OCI-LY7 (cell line): ENCODE results near the gene OTP. TPM values are rescaled to one million over a fixed set of nuclear protein-coding genes. Genes with fewer than 3 reads are reported as not detected.

Experiments used
- BruUV-seq: library from RNA; stranded (reverse); fragments of 400-500 nt; replicated peaks from 2 replicates; lab custom pipeline; 2021; lab: Mats Ljungman, UMichigan
- CTCF ChIA-PET: fragments of 300-600 bp; sonication (Branson Sonifier 250); formaldehyde crosslinking; loops from one replicate; lab custom pipeline; 2022; ENCODE audit warnings: antibody characterized with exemption; ENCODE audit not compliant: unreplicated experiment; lab: Charles Lee
- POLR2A ChIA-PET: fragments of 300-600 bp; sonication (Branson Sonifier 250); formaldehyde crosslinking; loops from one replicate; lab custom pipeline; 2022; ENCODE audit warnings: antibody characterized with exemption; lab: Charles Lee
- DNase-seq: peaks from one replicate; pipeline ENCODE4 v3.0.0-alpha.2; 2015; ENCODE audit warnings: low spot score
- H2AFZ ChIP-seq: fragments of 200-600 bp; sonication (generic), shearing (Covaris generic); 2 replicates; pipeline ENCODE4 v1.6.1; 2014; ENCODE audit warnings: mild to moderate bottlenecking, antibody characterized with exemption, low read length, moderate library complexity
- H3K27ac ChIP-seq: fragments of 200-600 bp; sonication (generic); 2 replicates; pipeline ENCODE4 v1.5.1; 2014; ENCODE audit warnings: mixed run types, low read depth, mild to moderate bottlenecking, moderate library complexity, low read length, inconsistent platforms; ENCODE audit not compliant: poor library complexity, severe bottlenecking
- H3K36me3 ChIP-seq: fragments of 200-600 bp; sonication (generic); 2 replicates; pipeline ENCODE4 v1.6.1; 2014; ENCODE audit warnings: mild to moderate bottlenecking, antibody characterized with exemption, low read length, moderate library complexity, mixed read lengths; ENCODE audit not compliant: insufficient read depth
- H3K4me1 ChIP-seq: fragments of 200-600 bp; sonication (generic); 2 replicates; pipeline ENCODE4 v1.5.1; 2014; ENCODE audit warnings: mild to moderate bottlenecking, low read length; ENCODE audit not compliant: insufficient read depth, poor library complexity, severe bottlenecking
- H3K4me2 ChIP-seq: fragments of 200-600 bp; sonication (generic); 2 replicates; pipeline ENCODE4 v1.6.1; 2014; ENCODE audit warnings: mild to moderate bottlenecking, low read length
- H3K4me3 ChIP-seq: fragments of 200-600 bp; sonication (generic); 2 replicates; pipeline ENCODE4 v1.5.1; 2014; ENCODE audit warnings: mild to moderate bottlenecking, low read depth, low read length; ENCODE audit not compliant: poor library complexity, severe bottlenecking
- H3K79me2 ChIP-seq: fragments of 200-600 bp; sonication (generic); 2 replicates; pipeline ENCODE4 v1.6.1; 2016; ENCODE audit warnings: low read depth, mild to moderate bottlenecking, low read length, moderate library complexity, mixed read lengths; ENCODE audit not compliant: insufficient read depth
- H3K9me2 ChIP-seq: fragments of 200-600 bp; sonication (generic); 2 replicates; pipeline ENCODE4 v1.6.1; 2016; ENCODE audit warnings: mild to moderate bottlenecking, low read length, mixed read lengths; ENCODE audit not compliant: insufficient read depth
- H3K9me3 ChIP-seq: fragments of 200-600 bp; sonication (generic); 2 replicates; pipeline ENCODE4 v1.6.1; 2014; ENCODE audit warnings: mild to moderate bottlenecking, mixed run types, low read length, mixed read lengths
- H4K20me1 ChIP-seq: fragments of 200-600 bp; sonication (generic); 2 replicates; pipeline ENCODE4 v1.6.1; 2014; ENCODE audit warnings: mild to moderate bottlenecking, antibody characterized with exemption, low read length, moderate library complexity, mixed read lengths; ENCODE audit not compliant: insufficient read depth
- EZH2phosphoT487 ChIP-seq: fragments of 200-600 bp; sonication (generic); IDR thresholded peaks from 2 replicates; pipeline ENCODE4 v1.6.1; 2018; ENCODE audit warnings: low read depth, borderline replicate concordance, mild to moderate bottlenecking, mixed run types, antibody characterized with exemption, low read length, moderate library complexity, mixed read lengths
- intact Hi-C: fragments of 100-400 bp; cut with micrococcal nuclease; formaldehyde crosslinking; loops from one replicate; pipeline ENCODE4 v1.10.0; 2022; ENCODE audit not compliant: unreplicated experiment
- total RNA-seq, 2 experiments: library from RNA; depleted of rRNA in 1 of 2; stranded (reverse); fragments of >200 nt in 1 of 2; shearing (Covaris generic) in 1 of 2; gene quantifications; 2 replicates each; pipeline ENCODE4 v1.2.3, GENCODE V29; 2014 to 2022
- TF ChIP-seq, protein P1 (sequence below): fragments of 200-600 bp; sonication (generic); conservative IDR thresholded peaks from 2 replicates; pipeline ENCODE4 v1.5.1; 2014; ENCODE audit warnings: mild to moderate bottlenecking, antibody characterized with exemption, low read length, moderate library complexity, mixed read lengths

OTP gene
- total RNA-seq, 2 experiments from 2014 or later, result not detected

DNA sequence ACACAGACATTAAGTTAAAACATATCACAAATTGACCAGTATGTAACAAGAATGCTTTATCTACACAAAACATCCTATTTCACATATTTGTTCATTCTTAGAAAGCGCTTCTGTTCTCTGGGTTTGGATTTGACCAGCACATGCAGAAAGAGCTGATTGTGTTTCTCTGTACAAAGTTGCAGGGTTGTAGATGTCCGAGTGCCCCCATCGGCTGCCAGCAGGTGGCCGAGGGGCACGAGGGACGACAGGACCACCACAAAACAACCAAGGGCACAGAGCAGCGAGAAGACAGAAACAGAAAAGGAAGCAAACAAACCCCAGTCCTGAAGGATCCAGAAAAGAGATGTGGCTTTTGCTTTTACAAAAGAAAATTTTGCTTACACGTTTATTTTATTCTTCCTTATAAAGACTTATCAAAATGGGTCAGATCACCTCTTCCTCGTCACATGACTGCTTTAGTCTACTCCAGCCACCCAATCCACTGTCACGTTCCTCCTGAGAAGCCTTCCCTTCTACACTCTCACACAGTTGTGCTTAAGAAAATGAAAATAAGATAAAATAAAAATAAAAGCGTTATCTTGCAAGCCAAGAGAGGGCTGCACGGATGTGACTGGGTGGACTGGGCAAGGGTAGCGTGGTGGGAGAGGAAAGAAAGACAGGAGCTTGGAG lies 9.5 kb downstream of the OTP start:
- H3K27ac ChIP-seq, result no peak overlapping the region
- H3K4me2 ChIP-seq, result no peak overlapping the region; the same call in 1 of the 2 replicates
- H3K9me2 ChIP-seq, result no peaks in the 10 kb centered on the region
- no peak overlapping the region for H3K4me3 ChIP-seq
- H3K79me2 ChIP-seq, result no peaks in the 10 kb centered on the region
- intact Hi-C loops, result no loop called here
- TF ChIP-seq, protein P1, sequence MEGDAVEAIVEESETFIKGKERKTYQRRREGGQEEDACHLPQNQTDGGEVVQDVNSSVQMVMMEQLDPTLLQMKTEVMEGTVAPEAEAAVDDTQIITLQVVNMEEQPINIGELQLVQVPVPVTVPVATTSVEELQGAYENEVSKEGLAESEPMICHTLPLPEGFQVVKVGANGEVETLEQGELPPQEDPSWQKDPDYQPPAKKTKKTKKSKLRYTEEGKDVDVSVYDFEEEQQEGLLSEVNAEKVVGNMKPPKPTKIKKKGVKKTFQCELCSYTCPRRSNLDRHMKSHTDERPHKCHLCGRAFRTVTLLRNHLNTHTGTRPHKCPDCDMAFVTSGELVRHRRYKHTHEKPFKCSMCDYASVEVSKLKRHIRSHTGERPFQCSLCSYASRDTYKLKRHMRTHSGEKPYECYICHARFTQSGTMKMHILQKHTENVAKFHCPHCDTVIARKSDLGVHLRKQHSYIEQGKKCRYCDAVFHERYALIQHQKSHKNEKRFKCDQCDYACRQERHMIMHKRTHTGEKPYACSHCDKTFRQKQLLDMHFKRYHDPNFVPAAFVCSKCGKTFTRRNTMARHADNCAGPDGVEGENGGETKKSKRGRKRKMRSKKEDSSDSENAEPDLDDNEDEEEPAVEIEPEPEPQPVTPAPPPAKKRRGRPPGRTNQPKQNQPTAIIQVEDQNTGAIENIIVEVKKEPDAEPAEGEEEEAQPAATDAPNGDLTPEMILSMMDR, result peak; percentile 45
- no peak for TF ChIP-seq EZH2phosphoT487
- ChIA-PET POLR2A (no interaction called here), CTCF (no interaction called here)
- no peak for DNase-seq
- no peaks in the 10 kb centered on the region for H4K20me1 ChIP-seq
- H3K9me3 ChIP-seq, result no peaks in the 10 kb centered on the region
- no peaks in the 10 kb centered on the region for H3K36me3 ChIP-seq
- no peaks in the 10 kb centered on the region for H3K4me1 ChIP-seq
- BruUV-seq, result no TSS peak
- no peak overlapping the region for H2AFZ ChIP-seq

DNA sequence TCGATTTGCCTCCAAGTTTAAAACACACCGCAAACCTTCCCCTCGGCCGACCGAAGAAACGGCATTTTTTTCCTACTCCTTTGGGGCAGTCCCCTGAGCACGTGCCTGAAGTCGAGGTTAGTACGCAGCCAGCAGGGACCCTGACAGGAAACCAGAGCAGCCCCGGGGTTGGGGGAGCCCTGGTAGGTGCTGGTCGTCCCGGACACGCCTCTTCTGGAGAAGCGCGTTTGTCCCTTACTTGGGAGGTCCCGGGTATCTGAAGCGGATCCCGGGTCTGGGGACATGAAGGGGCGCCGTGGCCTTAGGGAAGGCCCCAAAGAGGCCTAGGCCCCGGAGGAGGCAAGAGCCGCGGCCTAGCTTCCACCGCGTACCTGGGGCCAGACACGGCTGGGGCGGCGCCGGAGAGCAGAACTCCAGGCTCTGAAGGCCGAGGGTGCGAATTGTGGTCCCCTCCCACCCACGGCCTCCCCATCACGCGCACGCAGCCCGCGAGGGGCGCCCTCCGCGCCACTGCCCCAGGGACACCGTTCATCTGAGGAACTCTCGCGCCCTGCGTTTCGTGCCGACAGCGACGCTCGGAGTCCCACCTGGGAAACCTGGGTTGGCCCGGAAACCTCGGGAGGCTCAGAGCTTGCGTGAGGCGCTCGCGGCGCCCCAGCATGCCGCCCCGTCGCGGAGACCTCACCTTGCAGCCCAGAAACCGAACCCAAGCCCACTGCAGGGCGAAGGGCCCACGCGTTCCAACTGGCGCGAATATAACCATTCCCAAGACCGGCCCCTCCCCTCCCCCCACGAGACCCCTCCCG lies 10.4 kb downstream of the OTP start:
- no peak overlapping the region for H3K4me3 ChIP-seq
- H3K9me2 ChIP-seq, result no peaks in the 10 kb centered on the region
- H3K79me2 ChIP-seq, result no peaks in the 10 kb centered on the region
- H3K4me2 ChIP-seq, result no peak overlapping the region
- H3K4me1 ChIP-seq, result no peaks in the 10 kb centered on the region
- no peak overlapping the region for H3K27ac ChIP-seq
- H2AFZ ChIP-seq, result no peak overlapping the region
- ChIA-PET POLR2A (no interaction called here), CTCF (no interaction called here)
- no peaks in the 10 kb centered on the region for H3K9me3 ChIP-seq
- no peak for DNase-seq
- TF ChIP-seq, protein P1, result no peak
- no peak for TF ChIP-seq EZH2phosphoT487
- intact Hi-C loops, result no loop called here
- no peaks in the 10 kb centered on the region for H3K36me3 ChIP-seq
- no peaks in the 10 kb centered on the region for H4K20me1 ChIP-seq
- BruUV-seq, result no TSS peak
